GM12864 (cell line): ENCODE data around the gene PDXP.

ENCODE experiments used
- DNase-seq: peaks from one replicate; pipeline ENCODE4 v3.0.0-alpha.2; 2011; ENCODE audit warnings: low read depth
- H3K4me3 ChIP-seq: 2 replicates; pipeline ENCODE4 v1.5.1; 2011; ENCODE audit warnings: mild to moderate bottlenecking, low read depth, low read length, control low read depth
- CTCF ChIP-seq: IDR thresholded peaks from 2 replicates; pipeline ENCODE4 v1.5.1; 2011; ENCODE audit warnings: low read depth, mild to moderate bottlenecking, moderate library complexity, low read length, control low read depth, inconsistent platforms; ENCODE audit errors: missing control alignments

PDXP gene

GRCh38 chr22:37680191-37680851, 21.8 kb downstream of the PDXP start:
- no peak for TF ChIP-seq CTCF
- H3K4me3 ChIP-seq: no peak overlapping the region
- DNase-seq: no peak

GRCh38 chr22:37681001-37681424, 22.5 kb downstream of the PDXP start:
- no peak for DNase-seq
- no peak overlapping the region for H3K4me3 ChIP-seq
- TF ChIP-seq CTCF: no peak

- H3K4me3 ChIP-seq: no peak overlapping the region
- peak; percentile 94 for TF ChIP-seq CTCF
- no peak for DNase-seq
These were observed 23.1 kb downstream of the PDXP start for GRCh38 chr22:37681556-37682049.

- DNase-seq: no peak
- no peak for TF ChIP-seq CTCF
- no peak overlapping the region for H3K4me3 ChIP-seq
These were observed 26.5 kb downstream of the PDXP start for GRCh38 chr22:37684803-37685615.

DNA sequence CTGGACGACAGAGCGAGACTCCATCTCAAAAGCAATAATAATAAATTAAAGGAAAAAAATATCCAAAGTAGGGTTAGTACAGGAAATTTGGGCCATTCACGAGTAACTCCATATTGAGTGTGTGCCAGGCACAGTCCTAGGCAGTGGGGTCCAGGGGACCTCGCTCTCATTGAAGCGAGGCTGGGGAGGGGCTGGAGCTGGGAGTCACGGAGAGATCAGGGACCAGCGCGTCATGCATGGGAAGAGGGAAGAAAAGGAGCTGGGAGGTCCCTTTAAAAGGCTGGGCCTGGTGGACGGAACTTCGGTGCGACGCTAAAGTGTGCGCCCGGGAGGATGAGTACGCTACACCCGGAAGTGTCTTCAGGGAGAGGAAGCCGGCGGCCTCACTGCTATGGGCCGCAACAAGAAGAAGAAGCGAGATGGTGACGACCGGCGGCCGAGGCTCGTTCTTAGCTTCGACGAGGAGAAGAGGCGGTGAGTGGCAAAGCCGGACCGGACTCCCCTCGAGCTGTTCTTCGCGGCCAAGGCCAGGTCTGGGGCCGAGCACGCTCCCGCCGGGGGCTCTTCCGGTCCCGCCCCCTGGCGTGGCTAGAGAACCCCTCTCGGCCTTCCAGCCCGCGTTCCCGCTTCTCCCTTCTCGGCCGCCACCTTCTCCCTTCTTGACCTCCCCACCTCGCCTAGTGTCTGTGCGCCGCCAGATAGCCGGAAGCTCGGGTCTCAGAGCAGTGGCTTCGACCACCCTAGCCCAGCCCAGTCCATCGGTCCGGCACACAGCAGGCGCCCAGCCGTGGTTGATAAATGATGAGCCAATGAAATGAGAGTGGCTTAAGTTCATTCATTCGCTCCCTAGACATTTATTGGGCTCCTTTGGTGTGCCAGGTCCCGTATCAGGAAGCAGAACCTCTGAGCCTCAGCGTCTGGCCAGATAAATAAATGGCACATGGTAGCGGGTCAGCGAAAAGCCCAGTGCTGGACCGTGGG, 27.8 kb downstream of the PDXP start, which contains the start of gene NOL12:
TSS of gene NOL12 (plus strand) at position 342 of the 981 bp plus-strand sequence. CDS start at position 392, 50 bp downstream.
- peak within 1 kb of the TSS; percentile 88 for H3K4me3 ChIP-seq
- peak; percentile 70 for DNase-seq
- TF ChIP-seq CTCF: no peak

DNA sequence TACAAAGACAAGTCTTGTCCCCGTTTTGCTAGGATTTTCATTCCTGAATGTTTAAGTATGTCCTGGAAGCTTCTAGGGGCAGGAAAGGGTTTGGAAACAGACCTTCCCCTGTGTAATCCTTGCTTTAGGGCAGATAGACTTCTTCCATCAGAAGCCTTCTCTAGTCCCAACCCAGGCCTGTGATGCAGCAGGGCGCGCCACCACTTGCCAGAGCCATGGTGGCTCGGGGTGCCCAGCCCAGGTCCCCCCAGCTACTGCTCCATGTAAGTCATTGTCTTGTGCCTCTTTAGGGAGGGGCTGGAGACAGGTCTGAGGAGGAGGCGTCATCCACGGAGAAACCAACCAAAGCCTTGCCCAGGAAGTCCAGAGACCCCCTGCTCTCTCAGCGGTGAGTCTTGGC, 31.9 kb downstream of the PDXP start:
- H3K4me3 ChIP-seq: no peak overlapping the region
- TF ChIP-seq CTCF: no peak
- no peak for DNase-seq
